Stimulated activated CD4-positive, alpha-beta T cell treated with anti-CD3 and anti-CD28 coated beads, Interleukin-4, amount 100 ng/mL, for 24 hours (primary cell): ENCODE measurements around the gene RHBDF2.

Source experiments
- DNase-seq: peaks from one replicate; pipeline ENCODE4 v3.0.0-alpha.2; 2020

The RHBDF2 gene

GRCh38 chr17:76452660-76453430, 48.4 kb downstream of the RHBDF2 start, which contains the start of gene UBE2O:
Gene UBE2O, minus strand, starts transcription at chr17:76453152. Its CDS starts 11 bp downstream, at chr17:76453141.
- peak; percentile 91 for DNase-seq

DNA sequence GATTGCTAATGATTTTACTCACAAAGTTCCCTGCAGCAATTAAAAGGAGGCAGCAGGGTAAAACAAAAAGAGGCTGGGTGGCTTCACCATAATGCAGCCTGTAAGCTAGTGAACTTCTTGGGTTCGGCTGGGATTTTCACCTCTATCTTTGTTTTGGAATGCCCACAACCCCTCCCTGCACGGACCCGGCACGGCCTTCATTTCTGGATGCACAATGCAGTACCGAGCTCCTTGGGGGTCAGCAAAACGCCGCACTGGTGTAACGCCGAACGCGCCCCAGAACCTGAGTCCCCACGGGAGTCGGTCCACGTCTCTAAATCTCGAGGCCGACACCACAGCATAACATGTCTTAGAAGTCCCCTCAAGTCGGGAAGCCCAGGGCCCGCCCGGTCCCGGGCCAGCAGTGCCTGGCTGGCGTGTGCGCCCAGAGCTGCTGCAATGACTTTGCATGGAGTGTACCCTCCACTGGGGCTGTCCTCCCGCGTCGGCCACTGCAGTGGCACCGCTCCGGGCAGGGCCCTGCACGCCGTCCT, 49.0 kb downstream of the RHBDF2 start:
- DNase-seq, result no peak

DNA sequence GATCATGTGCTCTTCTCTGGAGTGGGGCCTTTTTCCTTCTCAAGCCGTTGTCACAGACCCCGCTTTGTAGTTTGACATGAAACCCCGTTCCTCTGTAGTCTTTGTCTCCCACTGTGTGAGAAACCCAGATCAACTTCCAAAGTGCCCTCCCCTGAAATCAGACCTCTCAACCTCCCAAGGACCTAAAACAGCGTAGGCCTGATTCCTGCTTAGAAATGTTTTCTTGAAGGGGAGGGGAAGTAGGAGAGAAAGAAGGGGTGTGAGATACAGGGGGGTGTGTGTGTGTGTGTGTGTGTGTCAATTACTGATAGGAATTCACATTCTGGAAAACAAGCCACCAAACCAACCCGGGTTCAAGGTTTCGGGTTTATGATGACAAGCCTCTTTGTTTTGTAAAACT, 49.7 kb downstream of the RHBDF2 start:
- DNase-seq, result no peak

DNA sequence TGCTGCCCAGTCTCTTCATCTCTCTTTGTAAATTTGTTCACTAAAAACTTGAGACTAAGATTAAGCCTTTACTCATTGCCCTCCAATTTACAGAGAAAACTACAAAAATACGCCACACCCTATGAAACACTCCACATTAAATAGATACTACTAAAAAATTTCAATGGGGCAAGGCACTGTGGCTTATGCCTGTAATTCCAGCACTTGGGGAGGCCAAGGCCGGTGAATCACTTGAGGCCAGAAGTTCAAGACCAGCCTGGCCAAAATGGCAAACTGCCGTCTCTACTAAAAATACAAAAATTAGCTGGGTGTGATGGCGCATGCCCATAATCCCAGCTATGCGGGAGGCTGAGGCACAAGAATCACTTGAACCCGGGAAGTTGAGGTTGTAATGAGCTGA, 52.1 kb downstream of the RHBDF2 start:
- DNase-seq, result no peak

- peak; percentile 18 for DNase-seq
These were observed 53.1 kb downstream of the RHBDF2 start for GRCh38 chr17:76447931-76448652.

GRCh38 chr17:76446449-76447231, 54.6 kb downstream of the RHBDF2 start:
- no peak for DNase-seq

DNA sequence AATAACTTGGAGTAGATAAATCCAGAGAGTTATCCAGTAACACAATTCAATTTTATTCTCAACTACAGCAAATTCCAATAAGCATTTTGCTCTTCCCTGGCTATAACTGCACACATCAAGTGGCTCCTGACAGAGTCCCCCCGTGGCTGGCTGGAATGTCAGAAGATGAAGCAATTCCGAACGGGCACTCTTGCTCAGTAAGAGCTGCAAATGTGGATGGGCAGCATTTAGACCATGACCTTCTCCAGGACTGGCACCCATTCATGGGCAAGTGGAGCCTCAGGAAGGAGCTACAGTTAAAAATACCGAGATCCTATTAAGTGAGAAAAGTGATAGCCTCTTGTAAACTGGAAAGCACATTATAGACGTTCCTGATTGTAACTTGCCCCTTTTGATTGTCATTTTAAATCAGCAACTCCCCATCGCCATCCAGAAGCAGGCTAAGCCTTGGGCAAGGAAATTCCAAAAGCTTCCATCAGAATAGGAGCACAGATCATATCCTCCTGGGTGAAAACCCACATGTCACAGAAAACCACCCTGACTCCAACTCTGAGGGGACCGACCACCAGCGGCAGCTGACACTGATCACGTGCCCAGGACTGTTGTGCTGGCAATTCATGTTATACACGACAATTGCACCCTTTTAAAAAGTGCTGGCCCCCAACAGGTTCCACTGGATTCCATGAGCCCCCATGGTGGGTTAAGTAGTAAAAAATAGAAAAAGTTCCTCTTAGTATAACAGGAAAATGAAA, 55.4 kb downstream of the RHBDF2 start:
- no peak for DNase-seq

- no peak for DNase-seq
These were observed 56.5 kb downstream of the RHBDF2 start for GRCh38 chr17:76444518-76445311.

GRCh38 chr17:76442341-76443338, 58.6 kb downstream of the RHBDF2 start:
- DNase-seq, result no peak

DNA sequence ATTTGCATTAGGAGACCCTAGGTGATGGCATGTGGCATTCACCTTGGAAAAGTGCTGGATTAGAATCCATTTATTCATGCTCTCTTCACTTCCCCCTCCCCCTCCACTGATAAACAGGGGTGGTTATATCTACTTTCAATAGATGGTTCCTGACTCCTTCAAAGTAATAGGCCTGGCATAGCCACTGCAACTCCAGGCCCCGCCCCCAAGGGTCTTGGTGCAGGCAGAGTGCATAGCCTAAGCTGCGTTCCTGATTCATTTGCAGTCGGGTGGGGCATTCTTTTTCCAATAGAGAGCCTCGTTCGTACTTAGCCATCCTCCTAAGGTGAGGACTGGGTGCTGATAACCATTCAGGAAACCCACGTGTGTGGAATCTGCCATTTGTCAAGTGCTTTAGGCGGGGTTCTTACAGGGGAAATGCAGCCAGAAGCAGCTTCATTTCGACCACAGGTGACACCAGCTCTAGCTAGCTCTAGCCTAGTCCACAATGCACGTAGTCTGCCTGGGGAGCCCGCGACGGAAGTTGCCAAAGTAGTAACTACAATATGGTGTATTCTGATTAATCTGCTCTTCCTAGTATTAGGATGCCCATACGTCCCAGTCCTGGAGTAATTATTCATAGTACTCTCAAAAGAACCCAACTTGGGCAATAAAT, 59.4 kb downstream of the RHBDF2 start:
- no peak for DNase-seq

DNA sequence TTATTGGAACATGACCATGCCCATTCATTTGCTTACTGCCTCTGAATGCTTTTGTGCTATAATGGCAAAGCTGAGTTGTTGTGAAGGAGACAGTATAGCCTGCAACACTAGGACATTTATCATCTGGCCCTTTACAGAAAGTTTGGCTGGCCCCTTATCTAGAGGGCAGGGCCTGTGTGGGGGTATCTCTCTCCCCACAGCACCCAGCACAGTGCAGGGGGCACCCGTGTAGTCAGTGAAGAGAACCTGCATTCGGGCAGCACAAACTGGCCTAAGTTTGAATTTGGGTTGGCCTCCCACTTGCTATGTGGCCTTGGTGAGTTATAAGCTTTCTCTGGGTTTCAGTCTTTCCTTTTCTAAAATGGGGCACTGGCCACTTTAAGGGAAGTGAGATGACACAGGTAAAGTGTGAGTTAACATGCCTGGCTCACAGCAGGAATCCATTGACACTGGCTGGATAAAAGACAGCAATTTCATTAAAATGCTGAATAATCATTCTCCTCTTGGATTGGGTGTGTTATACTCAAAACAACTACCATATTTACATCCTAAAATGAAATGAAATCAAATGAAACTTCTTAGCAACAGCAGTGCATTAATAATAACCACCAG, 60.4 kb downstream of the RHBDF2 start:
- DNase-seq, result no peak

DNA sequence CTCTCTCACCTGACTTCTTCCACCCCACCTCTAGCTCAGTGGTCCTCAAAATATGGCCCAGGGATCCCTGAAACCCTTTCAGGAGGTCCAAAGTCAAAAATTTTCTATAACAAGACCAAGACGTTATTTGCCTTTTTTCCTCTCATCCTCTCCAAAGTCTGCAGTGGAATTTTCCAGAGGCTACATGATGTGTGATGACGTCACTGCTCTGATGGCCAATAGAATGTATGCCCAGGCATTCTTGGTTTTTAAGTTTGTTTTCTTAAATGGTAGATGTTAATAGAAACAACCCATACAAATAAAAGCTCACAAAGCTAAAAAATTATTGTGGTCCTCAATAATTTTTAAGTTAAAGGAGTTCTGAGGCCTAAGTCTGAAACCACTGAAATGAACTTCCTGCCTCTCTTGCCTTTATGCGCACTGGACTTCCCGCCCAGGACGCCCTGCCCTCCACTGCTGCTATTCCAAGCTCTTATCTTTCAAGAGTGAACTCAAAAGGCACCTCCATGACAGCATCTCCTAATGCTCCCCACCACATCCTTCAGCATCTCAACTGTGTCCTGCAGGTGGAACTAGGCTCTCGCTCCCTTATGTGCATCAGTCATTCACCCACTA, 61.8 kb downstream of the RHBDF2 start:
- DNase-seq, result no peak

DNA sequence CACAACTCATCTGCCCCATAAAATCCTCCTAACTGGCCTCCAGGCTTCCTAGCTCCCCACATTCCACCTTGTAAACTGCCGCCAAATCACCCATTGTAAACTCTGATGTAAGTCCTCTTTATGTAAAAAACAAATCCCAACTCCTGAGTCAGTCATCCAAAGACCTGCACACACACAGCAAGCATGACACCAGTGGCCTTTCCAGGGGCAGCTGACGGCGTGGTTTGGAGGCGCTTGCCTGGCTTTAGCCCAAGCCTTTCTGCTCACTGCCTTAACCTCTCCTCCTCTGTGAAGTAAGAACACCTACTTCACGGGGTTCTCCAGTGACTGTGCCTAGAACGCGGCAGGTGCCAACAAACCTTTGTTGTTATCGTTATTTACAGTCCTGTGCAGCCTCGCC, 62.3 kb downstream of the RHBDF2 start:
- DNase-seq, result no peak

- no peak for DNase-seq
These were observed 63.5 kb downstream of the RHBDF2 start for GRCh38 chr17:76437467-76438402.

DNA sequence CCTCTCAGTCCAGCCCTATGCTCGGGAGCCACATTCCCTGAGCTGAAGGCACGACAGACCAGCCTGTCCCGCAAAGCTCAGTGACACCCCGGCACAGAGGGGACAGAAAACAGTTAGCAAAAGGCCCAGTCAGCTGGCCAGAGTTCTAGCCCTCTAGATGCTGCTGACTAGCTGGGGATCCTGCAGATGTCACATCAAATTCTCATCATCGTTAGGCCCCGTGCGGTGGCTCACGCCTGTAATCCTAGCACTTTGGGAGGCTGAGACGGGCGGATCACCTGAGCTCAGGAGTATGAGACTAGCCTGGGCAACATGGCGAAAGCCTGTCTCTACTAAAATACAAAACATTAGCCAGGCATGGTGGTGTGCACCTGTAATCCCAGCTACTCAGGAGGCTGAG, 65.5 kb downstream of the RHBDF2 start:
- no peak for DNase-seq

DNA sequence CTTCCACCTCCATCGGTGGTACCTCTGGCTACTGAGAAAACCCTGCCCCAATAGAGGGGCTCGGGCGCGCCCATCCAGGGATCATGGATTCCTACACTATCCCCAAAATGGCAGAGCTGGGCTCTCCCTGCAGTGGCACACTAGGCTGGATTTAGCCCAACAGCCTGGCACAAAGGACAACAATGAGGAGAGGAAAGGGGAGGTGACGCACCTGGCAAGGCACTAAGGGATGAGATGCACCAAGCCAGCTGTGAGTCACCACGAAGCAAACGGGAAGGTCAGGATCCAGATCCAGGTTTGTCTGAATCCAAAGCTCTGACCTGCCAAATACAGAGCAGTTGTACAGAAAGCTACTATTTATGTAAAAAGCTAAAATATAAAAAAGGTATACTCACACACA, 66.4 kb downstream of the RHBDF2 start:
- DNase-seq, result no peak

GRCh38 chr17:76433693-76434092, 67.5 kb downstream of the RHBDF2 start:
- DNase-seq, result no peak
